Psoas muscle (tissue), 8 donors: ENCODE measurements around the gene HSP90AB1. TPM values are rescaled to one million over a fixed set of nuclear protein-coding genes. Genes with fewer than 3 reads are reported as not detected.

ENCODE experiments used
- ATAC-seq, 4 donors: fragments of 200-7000 bp; cut with Tn5 transposase; one replicate each; pipeline ENCODE4 v1.9.1; 2020; ENCODE audit warnings: moderate library complexity in 3 of 4, mild to moderate bottlenecking in 2 of 4
- DNase-seq, 2 donors: peaks; one replicate each; pipeline ENCODE4 v3.0.0-alpha.2; 2020
- H3K27ac ChIP-seq: fragments of 200-600 bp; one replicate; pipeline ENCODE4 v1.8.0; 2022
- H3K27me3 ChIP-seq, 3 donors: fragments of 200-600 bp in 1 of 3; one replicate each; pipeline versions ENCODE4 v1.6.1 to v1.8.0; 2013 to 2022; ENCODE audit warnings: low read length in 2 of 3, mild to moderate bottlenecking in 2 of 3, moderate library complexity in 1 of 3; ENCODE audit not compliant: insufficient read depth in 3 of 3
- H3K36me3 ChIP-seq, 2 donors: fragments of 200-600 bp in 1 of 2; one replicate each; pipeline versions ENCODE4 v1.6.1 to v1.8.0; 2013 to 2022; ENCODE audit warnings: low read depth in 1 of 2, mild to moderate bottlenecking in 1 of 2, moderate library complexity in 1 of 2; ENCODE audit not compliant: insufficient read depth in 1 of 2
- H3K4me1 ChIP-seq: fragments of 200-600 bp; one replicate; pipeline ENCODE4 v1.8.0; 2022
- H3K4me3 ChIP-seq: fragments of 200-600 bp; one replicate; pipeline ENCODE4 v1.8.0; 2022; ENCODE audit warnings: mild to moderate bottlenecking
- H3K9me3 ChIP-seq: fragments of 200-600 bp; one replicate; pipeline ENCODE4 v1.8.0; 2022
- WGBS, 3 donors: extraction: QIAGEN DNeasy Blood & Tissue Kit; methylation state at CpG; one replicate each; pipeline versions ENCODE4 v1.1.6 to v1.1.7; 2013; 5-methylcytosine and 5-hydroxymethylcytosine counted together
- intact Hi-C, 2 donors: fragments of 100-400 bp; cut with DNase I; formaldehyde crosslinking; loops; one replicate each; pipeline versions ENCODE4 v1.11.0 to v1.14.2; 2022
- polyA plus RNA-seq, 3 donors: library from polyadenylated mRNA; stranded (reverse); fragments of 200-250 nt; gene quantifications; one replicate each; pipeline ENCODE4 v1.2.3, GENCODE V29; 2013
- total RNA-seq, 4 donors: library from RNA; stranded (reverse); fragmentation: NEBNext Ultra II Directional in 2 of 4; extraction: Animal tissue kit (Norgen Biotek cat#: 25700) in 2 of 4; gene quantifications; one replicate each; pipeline versions ENCODE4 v1.2.1 to v1.2.4, GENCODE V29; 2021 to 2023
- TF ChIP-seq, protein P1 (sequence below): fragments of 200-600 bp; IDR thresholded peaks from one replicate; pipeline ENCODE4 v1.8.0; 2022; ENCODE audit warnings: antibody characterized with exemption
- donor health status: healthy with polysubstance abuse.
- donor health status: DM: no; HTN: no; CAD: no; lungs with moderate emphysema.
- donor health status: Bipolar disorder and iron deficiency.
- donor health status: healthy.
- donor health status: DM: yes; HTN: yes; CAD: no.
- donor health status: DM: no; HTN: no; CAD: no.
- donor health status: DM: no; HTN: no; CAD: no.
- donor health status: DM: yes; HTN: yes; CAD: no.

Gene HSP90AB1
- total and polyA plus RNA-seq, 7 donors = 743 to 1,595 (median 1,150) TPM

DNA sequence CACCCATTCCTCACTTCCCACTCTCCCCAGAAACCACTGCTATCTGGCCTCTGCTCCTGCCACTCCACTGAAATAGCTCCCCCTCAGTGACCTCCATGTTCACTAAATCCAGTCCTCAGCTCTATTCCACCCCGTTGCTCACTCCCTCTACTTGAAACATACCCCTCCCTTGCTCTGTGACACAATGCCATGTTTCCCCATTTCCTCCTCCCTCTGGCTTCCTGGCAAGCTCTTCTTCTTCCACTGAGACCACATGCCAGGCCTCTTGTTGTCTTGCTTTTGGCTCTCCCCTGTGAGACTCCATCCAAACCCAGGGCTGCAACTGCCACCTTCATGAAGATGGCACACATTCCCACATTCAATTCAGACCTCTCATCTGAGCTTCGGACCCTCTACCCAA is 37.2 kb downstream of the HSP90AB1 start:
- WGBS, 3 donors = 43 to 61% (median 50%) methylated on average over 2 of the region's 2 CpGs
- Histone ChIP-seq H3K27ac (no peak overlapping the region), H3K36me3 (no peaks in the 10 kb centered on the region), H3K9me3 (no peaks in the 10 kb centered on the region), H3K4me3 (no peak overlapping the region), H3K27me3 (peaks cover 0 to 34% (median 8%) of the 10 kb centered on the region in 3 donors), H3K4me1 (no peaks in the 10 kb centered on the region)
- intact Hi-C loops = no loop called here
- no peak for DNase-seq
- TF ChIP-seq, protein P1, sequence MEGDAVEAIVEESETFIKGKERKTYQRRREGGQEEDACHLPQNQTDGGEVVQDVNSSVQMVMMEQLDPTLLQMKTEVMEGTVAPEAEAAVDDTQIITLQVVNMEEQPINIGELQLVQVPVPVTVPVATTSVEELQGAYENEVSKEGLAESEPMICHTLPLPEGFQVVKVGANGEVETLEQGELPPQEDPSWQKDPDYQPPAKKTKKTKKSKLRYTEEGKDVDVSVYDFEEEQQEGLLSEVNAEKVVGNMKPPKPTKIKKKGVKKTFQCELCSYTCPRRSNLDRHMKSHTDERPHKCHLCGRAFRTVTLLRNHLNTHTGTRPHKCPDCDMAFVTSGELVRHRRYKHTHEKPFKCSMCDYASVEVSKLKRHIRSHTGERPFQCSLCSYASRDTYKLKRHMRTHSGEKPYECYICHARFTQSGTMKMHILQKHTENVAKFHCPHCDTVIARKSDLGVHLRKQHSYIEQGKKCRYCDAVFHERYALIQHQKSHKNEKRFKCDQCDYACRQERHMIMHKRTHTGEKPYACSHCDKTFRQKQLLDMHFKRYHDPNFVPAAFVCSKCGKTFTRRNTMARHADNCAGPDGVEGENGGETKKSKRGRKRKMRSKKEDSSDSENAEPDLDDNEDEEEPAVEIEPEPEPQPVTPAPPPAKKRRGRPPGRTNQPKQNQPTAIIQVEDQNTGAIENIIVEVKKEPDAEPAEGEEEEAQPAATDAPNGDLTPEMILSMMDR = no peak
- no peak for ATAC-seq

DNA sequence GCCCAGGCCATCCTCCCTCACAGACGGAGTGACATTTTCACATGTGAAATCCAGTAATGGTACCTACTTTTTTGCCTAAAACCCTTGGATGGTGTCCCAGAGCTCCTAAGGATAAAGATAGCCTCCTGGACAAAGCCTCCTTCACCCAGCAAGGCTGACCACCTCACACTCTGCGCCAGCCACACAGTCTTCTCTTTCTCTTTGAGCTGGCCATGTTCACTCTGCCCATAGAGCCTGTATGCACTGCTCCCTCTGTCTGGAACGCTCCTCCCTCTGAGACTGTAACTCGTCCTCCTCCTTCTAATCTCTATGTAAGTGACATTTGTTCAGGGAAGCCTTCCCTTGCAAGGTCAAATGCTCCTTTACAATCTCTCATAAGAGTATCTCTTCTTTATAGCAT is 38.0 kb downstream of the HSP90AB1 start:
- ATAC-seq = no peak
- WGBS, 3 donors = 60 to 65% (median 61%) methylated on average over 4 of the region's 4 CpGs
- intact Hi-C loops = no loop called here

DNA sequence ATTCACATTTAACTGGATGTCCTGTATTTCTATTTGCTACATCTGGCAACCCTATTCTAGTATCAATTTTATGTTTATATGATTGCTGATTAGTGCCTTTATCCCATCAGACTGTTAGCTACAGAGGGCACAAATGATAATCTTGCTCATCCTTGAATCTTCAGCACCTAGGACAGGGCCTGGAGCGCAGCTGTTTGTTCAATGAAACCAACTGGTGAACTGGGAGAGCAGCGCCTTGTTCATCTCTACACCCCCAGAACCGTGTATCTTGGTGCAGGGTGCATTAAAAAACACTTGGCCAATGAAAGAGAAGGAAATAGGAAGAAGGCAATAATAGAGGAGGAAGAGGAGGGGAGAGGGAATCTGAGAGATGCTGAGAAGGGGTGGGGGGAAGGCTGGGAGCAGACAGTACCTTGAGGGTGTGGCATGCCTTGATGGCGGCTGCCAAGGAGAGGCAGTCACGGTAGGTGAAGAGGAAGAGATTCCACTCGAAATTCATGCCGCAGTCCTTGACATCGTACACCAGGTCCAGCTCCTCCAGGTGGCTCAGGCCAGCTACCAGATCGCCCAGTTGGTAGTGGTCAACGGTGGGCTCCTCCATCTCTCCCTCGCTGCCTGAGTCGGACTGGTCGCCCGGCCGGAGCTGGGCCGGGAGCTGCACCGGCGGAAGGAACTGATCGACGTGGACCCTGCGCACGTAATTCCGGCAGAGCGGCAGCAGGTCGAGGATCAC is 38.8 kb downstream of the HSP90AB1 start:
- WGBS, 3 donors = 67 to 74% (median 71%) methylated on average over 20 to 25 of the region's 25 CpGs

More for the DNA sequence above, 38.0 kb downstream of the HSP90AB1 start:
- Histone ChIP-seq H3K27ac (no peak overlapping the region), H3K4me1 (no peaks in the 10 kb centered on the region), H3K4me3 (no peak overlapping the region), H3K9me3 (no peaks in the 10 kb centered on the region), H3K36me3 (no peaks in the 10 kb centered on the region), H3K27me3 (peaks cover 0 to 41% (median 8%) of the 10 kb centered on the region in 3 donors)
- DNase-seq = no peak
- TF ChIP-seq, protein P1 = no peak

DNA sequence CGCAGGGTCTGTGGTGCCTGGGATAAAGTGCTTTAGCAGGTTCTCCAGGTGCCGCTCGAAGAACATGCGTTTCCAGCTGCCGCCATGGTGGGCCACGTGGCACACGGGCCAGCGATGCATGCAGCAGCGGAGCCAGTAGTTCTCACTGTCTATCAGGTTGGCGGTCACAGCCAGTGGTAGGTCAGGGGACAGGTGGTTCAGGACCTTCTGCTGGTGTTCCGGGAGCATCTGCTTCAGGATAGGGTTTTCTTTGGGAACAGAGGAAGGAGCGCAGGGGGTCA is 39.3 kb downstream of the HSP90AB1 start:
- no peak for ATAC-seq
- intact Hi-C loops = no loop called here
- H3K27ac ChIP-seq = no peak overlapping the region
- no peak for DNase-seq
- no peaks in the 10 kb centered on the region for H3K36me3 ChIP-seq
- TF ChIP-seq, protein P1 = no peak
- 86 to 95% (median 90%) methylated on average over 12 of the region's 12 CpGs for WGBS, 3 donors
- no peaks in the 10 kb centered on the region for H3K4me1 ChIP-seq
- no peaks in the 10 kb centered on the region for H3K9me3 ChIP-seq
- H3K27me3 ChIP-seq = peaks cover 0 to 50% (median 8%) of the 10 kb centered on the region in 3 donors
- H3K4me3 ChIP-seq = no peak overlapping the region

More for the DNA sequence above, 38.8 kb downstream of the HSP90AB1 start:
- peaks cover 0 to 48% (median 8%) of the 10 kb centered on the region in 3 donors for H3K27me3 ChIP-seq
- H3K4me1 ChIP-seq = no peaks in the 10 kb centered on the region
- intact Hi-C loops = no loop called here
- DNase-seq (no peak), ATAC-seq (no peak)
- H3K36me3 ChIP-seq = no peaks in the 10 kb centered on the region
- H3K27ac ChIP-seq = no peak overlapping the region
- no peak overlapping the region for H3K4me3 ChIP-seq
- no peaks in the 10 kb centered on the region for H3K9me3 ChIP-seq
- TF ChIP-seq, protein P1 = no peak

DNA sequence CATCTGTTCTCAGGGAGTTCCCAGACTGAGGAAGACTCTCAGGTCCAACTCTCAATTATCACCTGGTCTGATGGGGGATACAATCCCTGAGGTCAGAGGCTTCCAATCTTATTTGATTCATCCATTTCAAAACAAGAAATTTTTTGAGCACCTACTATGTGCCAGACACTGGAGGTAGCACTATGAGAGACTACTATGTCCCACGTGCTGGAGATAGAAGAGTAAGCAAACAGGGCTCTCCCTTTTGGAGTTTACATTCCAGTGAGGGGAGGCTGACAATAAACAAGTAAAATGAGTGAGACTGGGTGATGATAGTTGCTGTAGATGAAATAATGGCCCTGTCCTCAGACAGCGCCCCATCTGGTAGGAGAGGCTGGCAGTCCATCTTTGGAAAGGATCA is 39.8 kb downstream of the HSP90AB1 start:
- intact Hi-C loops = no loop called here
- ATAC-seq (no peak), DNase-seq (no peak)
- 43 to 64% (median 44%) methylated on average over 2 of the region's 2 CpGs for WGBS, 3 donors
- Histone ChIP-seq H3K36me3 (no peaks in the 10 kb centered on the region), H3K9me3 (no peaks in the 10 kb centered on the region), H3K27me3 (peaks cover 0 to 54% (median 8%) of the 10 kb centered on the region in 3 donors), H3K4me1 (no peaks in the 10 kb centered on the region), H3K27ac (no peak overlapping the region), H3K4me3 (no peak overlapping the region)
- TF ChIP-seq, protein P1 = no peak
